BLaER1 treated with 17β-estradiol and CSF1 and Interleukin-3, amounts not matched to agents 10 nM and 100 nM (cell line): ENCODE results near the gene YWHAH.

Source experiments
- H3K27ac ChIP-seq, 11 experiments: shearing (Covaris generic); formaldehyde crosslinking; 2 replicates each; pipeline ENCODE4 v1.8.1; 2022
- H3K27me3 ChIP-seq, 11 experiments: shearing (Covaris generic); formaldehyde crosslinking; 2 replicates each; pipeline ENCODE4 v1.8.1; 2022
- H3K36me3 ChIP-seq, 11 experiments: shearing (Covaris generic); formaldehyde crosslinking; 2 replicates each; pipeline ENCODE4 v1.8.1; 2022
- H3K4me1 ChIP-seq, 10 experiments: shearing (Covaris generic); formaldehyde crosslinking; 2 replicates each; pipeline ENCODE4 v1.8.1; 2022
- H3K4me2 ChIP-seq, 11 experiments: shearing (Covaris generic); formaldehyde crosslinking; 2 replicates each; pipeline ENCODE4 v1.8.1; 2022
- H3K4me3 ChIP-seq, 10 experiments: shearing (Covaris generic); formaldehyde crosslinking; 2 replicates each; pipeline ENCODE4 v1.8.1; 2022
- H3K9ac ChIP-seq, 11 experiments: shearing (Covaris generic); formaldehyde crosslinking; 2 replicates each; pipeline ENCODE4 v1.8.1; 2022
- H3K9me3 ChIP-seq, 11 experiments: shearing (Covaris generic); formaldehyde crosslinking; replicated peaks in 1 of 11; 2 replicates each; pipeline ENCODE4 v1.8.1; 2022
- H4K20me1 ChIP-seq, 11 experiments: shearing (Covaris generic); formaldehyde crosslinking; 2 replicates each; pipeline ENCODE4 v1.8.1; 2022
- Cebpa-rat ChIP-seq, 11 experiments: shearing (Covaris generic); IDR thresholded peaks; 2 replicates each; pipeline ENCODE4 v1.8.1; 2022

Gene YWHAH

GRCh38 chr22:31998784-31999385 is 54.5 kb downstream of the YWHAH start:
- Histone ChIP-seq H3K36me3 (no peaks in the 10 kb centered on the region), H3K9ac (no peak overlapping the region), H3K4me3 (no peak overlapping the region), H3K27ac (no peak overlapping the region), H3K4me1 (no peaks in the 10 kb centered on the region), H3K4me2 (no peak overlapping the region), H3K9me3 (no peaks in the 10 kb centered on the region), H3K27me3 (no peaks in the 10 kb centered on the region), H4K20me1 (no peaks in the 10 kb centered on the region)
- TF ChIP-seq Cebpa-rat (IDR thresholded peaks at IDR 0.05): no peak

- Histone ChIP-seq H3K36me3 (no peaks in the 10 kb centered on the region), H3K4me1 (no peaks in the 10 kb centered on the region), H3K27me3 (no peaks in the 10 kb centered on the region), H3K9ac (no peak overlapping the region), H3K9me3 (no peaks in the 10 kb centered on the region), H4K20me1 (no peaks in the 10 kb centered on the region), H3K27ac (no peak overlapping the region), H3K4me3 (no peak overlapping the region), H3K4me2 (no peak overlapping the region)
- no peak for TF ChIP-seq Cebpa-rat (IDR thresholded peaks at IDR 0.05)
These were observed 55.8 kb downstream of the YWHAH start for GRCh38 chr22:32000181-32000580.

GRCh38 chr22:32005453-32005852 is 61.1 kb downstream of the YWHAH start:
- no peaks in the 10 kb centered on the region for H3K27me3 ChIP-seq
- no peaks in the 10 kb centered on the region for H3K36me3 ChIP-seq
- H3K9ac ChIP-seq: no peak overlapping the region
- TF ChIP-seq Cebpa-rat (IDR thresholded peaks at IDR 0.05): no peak
- H3K27ac ChIP-seq: no peak overlapping the region
- no peaks in the 10 kb centered on the region for H3K4me1 ChIP-seq
- peaks cover 0 to 7% (median 0%) of the 10 kb centered on the region in 11 experiments; a peak in 3 of 22 replicates for H3K9me3 ChIP-seq
- no peaks in the 10 kb centered on the region for H4K20me1 ChIP-seq
- H3K4me2 ChIP-seq: no peak overlapping the region
- no peak overlapping the region for H3K4me3 ChIP-seq
